Measurements from ENCODE around the gene SMG1. TPM values are rescaled to one million over a fixed set of nuclear protein-coding genes. Genes with fewer than 3 reads are reported as not detected.

SMG1 gene
- total and polyA plus RNA-seq, 4 donors = 5.3 to 70.8 (median 22.3) TPM

- no peaks in the 10 kb centered on the region for H3K27me3 ChIP-seq (ENCODE audit: control insufficient read depth in 4 of 4, insufficient read depth in 4 of 4, low read length in 3 of 4)
- TF ChIP-seq FOXA1 (IDR thresholded peaks at IDR 0.05) (no peak), FOXA2 (IDR thresholded peaks at IDR 0.05) (no peak), RAD21 (IDR thresholded peaks at IDR 0.05) (no peak), ATF3 (IDR thresholded peaks at IDR 0.05) (no peak), SP1 (IDR thresholded peaks at IDR 0.05) (no peak), TAF1 (conservative IDR thresholded peaks at IDR 0.05) (no peak), RXRA (IDR thresholded peaks at IDR 0.05) (no peak), GABPA (IDR thresholded peaks at IDR 0.05 in 1 of 2, conservative IDR thresholded peaks at IDR 0.05 in 1 of 2) (no peak), CTCF (IDR thresholded peaks at IDR 0.05; ENCODE audit: low read depth, low read length, missing input control) (no peak), HNF4G (IDR thresholded peaks at IDR 0.05) (no peak), JUND (IDR thresholded peaks at IDR 0.05) (no peak), REST (IDR thresholded peaks at IDR 0.05) (no peak)
- WGBS = 91% methylated on average over 9 of the region's 9 CpGs
These were observed 92.3 kb downstream of the SMG1 start for GRCh38 chr16:18833707-18834505.

GRCh38 chr16:18832613-18833012 lies 93.6 kb downstream of the SMG1 start:
- 96% methylated on average over 8 of the region's 8 CpGs for WGBS
- no peak for DNase-seq (ENCODE audit: low spot score)
- H3K4me1 ChIP-seq (ENCODE audit: control insufficient read depth in 4 of 4, insufficient read depth in 4 of 4, low read length in 3 of 4) = peaks cover 0 to 3% (median 0%) of the 10 kb centered on the region in 4 donors
- H3K9me3 ChIP-seq (ENCODE audit: control insufficient read depth in 4 of 4, low read length in 3 of 4) = no peaks in the 10 kb centered on the region
- no peak overlapping the region for H3K9ac ChIP-seq (ENCODE audit: low read depth in 1 of 2, low read length in 2 of 2)
- no peak overlapping the region for H3K4me3 ChIP-seq (ENCODE audit: low read depth in 1 of 3, low read length in 3 of 3)
- TF ChIP-seq EGR1 (IDR thresholded peaks at IDR 0.05; ENCODE audit: low read depth in 2 of 2) (no peak), NR2F2 (IDR thresholded peaks at IDR 0.05) (no peak), FOXA1 (IDR thresholded peaks at IDR 0.05) (no peak), ATF3 (IDR thresholded peaks at IDR 0.05) (no peak), REST (IDR thresholded peaks at IDR 0.05) (no peak)
- peaks cover 16 to 94% (median 77%) of the 10 kb centered on the region in 4 donors for H3K36me3 ChIP-seq (ENCODE audit: control insufficient read depth in 4 of 4, insufficient read depth in 3 of 4, low read depth in 1 of 4, low read length in 3 of 4)
- H3K27ac ChIP-seq (ENCODE audit: low read depth in 1 of 2, low read length in 2 of 2) = no peak overlapping the region
- H3K27me3 ChIP-seq (ENCODE audit: control insufficient read depth in 4 of 4, insufficient read depth in 4 of 4, low read length in 3 of 4) = no peaks in the 10 kb centered on the region

More at GRCh38 chr16:18833707-18834505, 92.3 kb downstream of the SMG1 start:
- no peak overlapping the region for H3K27ac ChIP-seq (ENCODE audit: low read depth in 1 of 2, low read length in 2 of 2)
- H3K36me3 ChIP-seq (ENCODE audit: control insufficient read depth in 4 of 4, insufficient read depth in 3 of 4, low read depth in 1 of 4, low read length in 3 of 4) = peaks cover 16 to 96% (median 84%) of the 10 kb centered on the region in 4 donors
- no peak overlapping the region for H3K4me3 ChIP-seq (ENCODE audit: low read depth in 1 of 3, low read length in 3 of 3)
- H3K9ac ChIP-seq (ENCODE audit: low read depth in 1 of 2, low read length in 2 of 2) = no peak overlapping the region
- DNase-seq (ENCODE audit: low spot score) = no peak
- no peaks in the 10 kb centered on the region for H3K9me3 ChIP-seq (ENCODE audit: control insufficient read depth in 4 of 4, low read length in 3 of 4)
- no peaks in the 10 kb centered on the region for H3K4me1 ChIP-seq (ENCODE audit: control insufficient read depth in 4 of 4, insufficient read depth in 4 of 4, low read length in 3 of 4)
